Brain microvascular endothelial cell (primary cell): ENCODE data around the gene HOXD10.

Experiments used
- DNase-seq: peaks from one replicate; pipeline ENCODE4 v3.0.0-alpha.2; 2020
- H3K27ac ChIP-seq: fragments of 250-450 bp; sonication (Bioruptor Pico); 2 replicates; pipeline ENCODE4 v1.5.1; 2020; ENCODE audit warnings: mild to moderate bottlenecking, moderate library complexity
- H3K27me3 ChIP-seq: fragments of 250-450 bp; sonication (Bioruptor Pico); replicated peaks from 2 replicates; pipeline ENCODE4 v1.5.1; 2020; ENCODE audit warnings: mild to moderate bottlenecking
- H3K36me3 ChIP-seq: fragments of 250-450 bp; sonication (Bioruptor Pico); replicated peaks from 2 replicates; pipeline ENCODE4 v1.5.1; 2020; ENCODE audit warnings: mild to moderate bottlenecking
- H3K4me3 ChIP-seq: 2 replicates; pipeline ENCODE4 v1.5.1; 2011; ENCODE audit warnings: low read depth, mild to moderate bottlenecking, control low read depth, low read length, moderate library complexity
- in situ Hi-C: cut with HindIII; loops from 2 replicates; pipeline ENCODE4 v1.10.0; 2017; ENCODE audit warnings: low sequenced_read_pairs, low pct_ligation_motif_present
- TF ChIP-seq, protein P1 (sequence below): IDR thresholded peaks from 2 replicates; pipeline ENCODE4 v1.5.1; 2011; ENCODE audit warnings: low read depth, mild to moderate bottlenecking, moderate library complexity, low read length, control low read depth, inconsistent platforms; ENCODE audit errors: missing control alignments

Gene HOXD10

DNA sequence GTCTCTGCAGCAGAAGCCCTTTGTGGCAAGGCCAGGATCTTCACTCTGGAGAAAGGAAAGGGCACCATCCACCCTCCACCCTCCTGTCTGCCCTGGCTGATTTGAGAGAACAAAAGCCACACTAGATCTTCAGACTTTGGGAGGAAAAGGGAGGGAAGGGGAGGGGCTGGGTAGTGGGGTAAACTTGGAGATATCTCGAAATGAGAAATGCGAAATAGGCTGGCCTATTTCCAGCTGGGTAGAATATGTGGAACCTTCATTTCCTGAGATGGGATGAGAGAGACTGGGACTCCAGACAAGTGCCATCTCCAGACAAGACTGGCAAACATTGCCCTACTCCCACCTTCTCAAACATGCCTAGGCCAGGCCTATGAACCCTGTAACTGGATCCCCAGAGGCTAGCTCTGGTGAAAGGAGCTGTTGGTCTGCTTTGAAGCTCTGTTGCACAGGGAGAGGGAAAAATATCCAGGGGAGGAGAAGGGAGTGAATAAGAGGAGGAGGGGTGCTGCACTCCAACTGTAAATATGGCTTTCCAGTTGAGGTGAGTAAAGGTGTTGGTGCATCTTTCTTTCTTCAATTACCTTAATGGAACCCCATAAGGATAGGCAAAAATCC, 15.3 kb upstream of the HOXD10 start:
- peaks cover 97% of the 10 kb centered on the region for H3K27me3 ChIP-seq
- H3K36me3 ChIP-seq: no peaks in the 10 kb centered on the region
- H3K4me3 ChIP-seq: no peak overlapping the region
- TF ChIP-seq, protein P1, sequence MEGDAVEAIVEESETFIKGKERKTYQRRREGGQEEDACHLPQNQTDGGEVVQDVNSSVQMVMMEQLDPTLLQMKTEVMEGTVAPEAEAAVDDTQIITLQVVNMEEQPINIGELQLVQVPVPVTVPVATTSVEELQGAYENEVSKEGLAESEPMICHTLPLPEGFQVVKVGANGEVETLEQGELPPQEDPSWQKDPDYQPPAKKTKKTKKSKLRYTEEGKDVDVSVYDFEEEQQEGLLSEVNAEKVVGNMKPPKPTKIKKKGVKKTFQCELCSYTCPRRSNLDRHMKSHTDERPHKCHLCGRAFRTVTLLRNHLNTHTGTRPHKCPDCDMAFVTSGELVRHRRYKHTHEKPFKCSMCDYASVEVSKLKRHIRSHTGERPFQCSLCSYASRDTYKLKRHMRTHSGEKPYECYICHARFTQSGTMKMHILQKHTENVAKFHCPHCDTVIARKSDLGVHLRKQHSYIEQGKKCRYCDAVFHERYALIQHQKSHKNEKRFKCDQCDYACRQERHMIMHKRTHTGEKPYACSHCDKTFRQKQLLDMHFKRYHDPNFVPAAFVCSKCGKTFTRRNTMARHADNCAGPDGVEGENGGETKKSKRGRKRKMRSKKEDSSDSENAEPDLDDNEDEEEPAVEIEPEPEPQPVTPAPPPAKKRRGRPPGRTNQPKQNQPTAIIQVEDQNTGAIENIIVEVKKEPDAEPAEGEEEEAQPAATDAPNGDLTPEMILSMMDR: no peak
- in situ Hi-C loops: no loop called here
- H3K27ac ChIP-seq: no peak overlapping the region
- no peak for DNase-seq

GRCh38 chr2:176101842-176102241, 14.7 kb upstream of the HOXD10 start:
- TF ChIP-seq, protein P1: no peak
- no peak overlapping the region for H3K27ac ChIP-seq
- DNase-seq: no peak
- in situ Hi-C loops: no loop called here
- no peaks in the 10 kb centered on the region for H3K36me3 ChIP-seq
- peaks cover 97% of the 10 kb centered on the region for H3K27me3 ChIP-seq
- H3K4me3 ChIP-seq: no peak overlapping the region

DNA sequence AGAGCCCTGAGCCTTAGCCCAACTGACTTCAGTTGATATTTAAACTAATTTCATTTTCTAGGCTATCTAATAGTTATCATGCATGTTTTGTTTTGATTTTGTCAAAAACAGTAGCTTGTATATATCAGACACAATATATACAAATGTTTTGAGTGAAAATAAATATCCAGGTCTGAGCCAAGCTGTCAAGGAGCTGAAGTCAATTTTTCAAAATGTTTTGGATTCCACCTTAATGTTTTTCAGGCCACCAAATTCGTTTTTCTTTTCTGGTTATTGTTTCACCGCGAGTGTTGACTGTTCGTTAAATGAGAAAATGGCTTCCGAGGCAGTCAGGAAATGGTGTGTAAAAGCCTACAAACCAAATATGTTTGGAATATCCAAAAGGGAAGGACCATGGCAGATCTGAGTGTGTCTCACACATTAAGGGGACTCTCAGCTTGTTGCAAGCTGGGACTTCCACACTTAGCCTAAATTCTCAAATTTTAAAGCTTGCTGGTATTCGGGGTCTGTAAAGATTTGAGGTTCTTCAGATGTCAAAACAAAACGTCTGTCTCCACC, 14.2 kb upstream of the HOXD10 start:
- TF ChIP-seq, protein P1: no peak

GRCh38 chr2:176103194-176103593, 13.4 kb upstream of the HOXD10 start:
- no peak overlapping the region for H3K27ac ChIP-seq
- TF ChIP-seq, protein P1: no peak
- H3K4me3 ChIP-seq: no peak overlapping the region
- in situ Hi-C loops: no loop called here
- H3K36me3 ChIP-seq: no peaks in the 10 kb centered on the region
- peaks cover 92% of the 10 kb centered on the region for H3K27me3 ChIP-seq
- DNase-seq: no peak

More for the DNA sequence above, 14.2 kb upstream of the HOXD10 start:
- Histone ChIP-seq H3K36me3 (no peaks in the 10 kb centered on the region), H3K4me3 (no peak overlapping the region), H3K27ac (no peak overlapping the region), H3K27me3 (peaks cover 96% of the 10 kb centered on the region)
- no peak for DNase-seq
- in situ Hi-C loops: no loop called here

DNA sequence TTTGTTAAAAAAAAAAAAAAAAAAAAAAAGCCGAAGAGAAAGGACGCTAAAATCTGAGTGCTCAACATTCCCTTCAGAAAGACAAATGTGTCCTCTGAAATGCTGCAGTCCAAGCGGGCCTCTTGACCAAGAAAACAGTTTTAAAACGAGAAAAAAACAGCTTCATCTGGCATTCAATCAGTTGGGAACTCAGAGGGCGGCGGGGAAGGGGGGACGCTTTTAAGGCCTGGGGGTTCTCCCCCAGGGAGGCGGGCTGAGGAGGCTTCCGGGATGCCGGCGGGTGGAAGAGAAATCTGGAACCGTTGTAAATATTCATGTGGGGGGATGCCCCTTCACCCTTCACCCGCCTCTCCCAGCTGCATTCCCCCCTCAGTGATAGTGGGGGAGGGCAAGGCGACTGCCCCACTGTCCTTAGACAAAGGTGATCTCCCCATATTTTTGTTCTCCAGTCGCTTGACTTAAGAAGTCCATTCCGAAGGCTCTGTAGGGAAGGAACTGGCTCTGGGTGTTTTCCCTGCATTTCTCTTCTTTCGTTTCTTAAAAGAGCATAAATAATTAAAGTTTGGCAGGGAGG, 12.7 kb upstream of the HOXD10 start:
- no peak overlapping the region for H3K27ac ChIP-seq
- in situ Hi-C loops: no loop called here
- no peak overlapping the region for H3K4me3 ChIP-seq
- DNase-seq: no peak
- H3K27me3 ChIP-seq: peaks cover 90% of the 10 kb centered on the region
- no peaks in the 10 kb centered on the region for H3K36me3 ChIP-seq
- TF ChIP-seq, protein P1: no peak
